Measurements from ENCODE around the gene AGA. TPM values are rescaled to one million over a fixed set of nuclear protein-coding genes. Genes with fewer than 3 reads are reported as not detected.

Gene AGA
- total and polyA plus RNA-seq, 2 donors from 2014 or later = 23.0 to 23.6 TPM

- Histone ChIP-seq H3K27me3 (ENCODE audit: control insufficient read depth, insufficient read depth, low read length) (no peaks in the 10 kb centered on the region), H3K4me3 (ENCODE audit: low read length in 3 of 3) (no peak overlapping the region), H3K36me3 (ENCODE audit: control insufficient read depth in 2 of 3, insufficient read depth in 3 of 3, low read length in 3 of 3) (no peaks in the 10 kb centered on the region), H3K4me1 (ENCODE audit: control insufficient read depth in 2 of 3, insufficient read depth in 2 of 3, low read depth in 1 of 3, low read length in 3 of 3) (no peaks in the 10 kb centered on the region), H3K9ac (ENCODE audit: low read length in 3 of 3) (no peak overlapping the region), H3K9me3 (ENCODE audit: control insufficient read depth in 2 of 3, insufficient read depth in 1 of 3, low read length in 3 of 3) (no peaks in the 10 kb centered on the region), H3K27ac (ENCODE audit: low read depth in 2 of 2, low read length in 2 of 2) (no peak overlapping the region)
- TF ChIP-seq, protein P1, sequence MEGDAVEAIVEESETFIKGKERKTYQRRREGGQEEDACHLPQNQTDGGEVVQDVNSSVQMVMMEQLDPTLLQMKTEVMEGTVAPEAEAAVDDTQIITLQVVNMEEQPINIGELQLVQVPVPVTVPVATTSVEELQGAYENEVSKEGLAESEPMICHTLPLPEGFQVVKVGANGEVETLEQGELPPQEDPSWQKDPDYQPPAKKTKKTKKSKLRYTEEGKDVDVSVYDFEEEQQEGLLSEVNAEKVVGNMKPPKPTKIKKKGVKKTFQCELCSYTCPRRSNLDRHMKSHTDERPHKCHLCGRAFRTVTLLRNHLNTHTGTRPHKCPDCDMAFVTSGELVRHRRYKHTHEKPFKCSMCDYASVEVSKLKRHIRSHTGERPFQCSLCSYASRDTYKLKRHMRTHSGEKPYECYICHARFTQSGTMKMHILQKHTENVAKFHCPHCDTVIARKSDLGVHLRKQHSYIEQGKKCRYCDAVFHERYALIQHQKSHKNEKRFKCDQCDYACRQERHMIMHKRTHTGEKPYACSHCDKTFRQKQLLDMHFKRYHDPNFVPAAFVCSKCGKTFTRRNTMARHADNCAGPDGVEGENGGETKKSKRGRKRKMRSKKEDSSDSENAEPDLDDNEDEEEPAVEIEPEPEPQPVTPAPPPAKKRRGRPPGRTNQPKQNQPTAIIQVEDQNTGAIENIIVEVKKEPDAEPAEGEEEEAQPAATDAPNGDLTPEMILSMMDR (IDR thresholded peaks at IDR 0.05; ENCODE audit: borderline replicate concordance, extremely low read depth, insufficient read depth) = no peak
- FAIRE-seq (no peak), DNase-seq (no peak)
- intact Hi-C loops (cut with DNase I) = no loop called here
Observed at GRCh38 chr4:177391287-177391686, 51.0 kb downstream of the AGA start.

DNA sequence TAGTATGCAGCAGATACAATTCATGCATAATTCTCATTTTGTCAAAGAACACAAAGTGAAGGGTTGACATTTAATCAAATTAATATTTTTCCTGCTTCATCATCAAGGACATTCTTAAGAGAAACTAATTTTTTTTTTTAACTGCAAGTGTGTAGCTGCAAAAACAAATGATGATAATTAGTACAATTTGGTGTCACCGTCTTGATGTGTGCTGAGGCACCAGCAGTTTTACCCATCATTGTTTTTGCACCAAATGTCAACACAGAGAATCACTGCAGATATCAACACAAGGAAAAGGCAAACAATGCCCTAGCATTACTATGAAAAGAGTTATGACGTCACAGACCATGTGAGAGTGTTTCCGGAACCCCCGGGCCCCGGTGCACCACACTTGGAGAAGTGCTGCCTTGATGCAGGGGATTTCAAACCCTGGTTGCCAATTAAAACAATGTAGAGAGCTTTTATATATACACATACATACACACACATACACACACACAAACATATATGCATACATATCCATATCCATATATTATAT lies 55.9 kb downstream of the AGA start:
- Histone ChIP-seq H3K36me3 (ENCODE audit: control insufficient read depth in 2 of 3, insufficient read depth in 3 of 3, low read length in 3 of 3) (no peaks in the 10 kb centered on the region), H3K4me3 (ENCODE audit: low read length in 3 of 3) (no peak overlapping the region), H3K9me3 (ENCODE audit: control insufficient read depth in 2 of 3, insufficient read depth in 1 of 3, low read length in 3 of 3) (no peaks in the 10 kb centered on the region), H3K27me3 (ENCODE audit: control insufficient read depth, insufficient read depth, low read length) (no peaks in the 10 kb centered on the region), H3K4me1 (ENCODE audit: control insufficient read depth in 2 of 3, insufficient read depth in 2 of 3, low read depth in 1 of 3, low read length in 3 of 3) (no peaks in the 10 kb centered on the region), H3K9ac (ENCODE audit: low read length in 3 of 3) (no peak overlapping the region), H3K27ac (ENCODE audit: low read depth in 2 of 2, low read length in 2 of 2) (no peak overlapping the region)
- FAIRE-seq (no peak), DNase-seq (no peak)
- intact Hi-C loops (cut with DNase I) = no loop called here
- TF ChIP-seq, protein P1 (IDR thresholded peaks at IDR 0.05; ENCODE audit: borderline replicate concordance, extremely low read depth, insufficient read depth) = no peak

DNA sequence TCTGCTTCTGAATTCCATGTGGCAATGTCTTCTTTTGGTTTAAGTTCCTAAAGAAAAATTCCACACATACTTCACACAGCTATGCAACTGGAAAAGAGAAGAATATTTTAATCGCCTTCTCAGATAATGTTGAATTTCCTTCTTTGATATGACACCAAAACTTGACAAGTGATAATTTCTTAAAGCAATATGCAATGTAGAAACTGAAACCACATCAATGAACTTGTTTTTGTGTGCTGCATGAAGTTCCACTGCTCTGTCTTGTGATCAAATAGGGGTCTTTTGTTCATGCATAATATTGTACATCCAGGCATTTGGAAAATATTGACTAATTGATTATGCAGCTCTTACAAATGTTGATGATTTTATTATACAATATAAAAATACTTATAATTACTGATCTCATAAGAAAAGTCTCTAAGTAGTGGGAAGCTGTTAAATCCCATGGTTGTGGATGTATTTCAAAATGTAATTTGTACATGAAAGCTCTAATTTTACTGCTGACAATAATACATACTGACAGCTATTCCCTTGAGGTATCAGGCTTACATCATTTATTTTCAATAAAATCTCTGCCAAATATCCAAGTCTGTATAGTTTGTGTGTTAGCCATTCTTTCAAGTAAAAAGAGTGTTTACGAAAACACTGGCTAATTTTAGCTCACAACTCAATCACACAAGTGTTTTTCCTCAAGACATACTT lies 56.5 kb downstream of the AGA start:
- DNase-seq (no peak), FAIRE-seq (no peak)
- Histone ChIP-seq H3K4me3 (ENCODE audit: low read length in 3 of 3) (no peak overlapping the region), H3K27me3 (ENCODE audit: control insufficient read depth, insufficient read depth, low read length) (no peaks in the 10 kb centered on the region), H3K36me3 (ENCODE audit: control insufficient read depth in 2 of 3, insufficient read depth in 3 of 3, low read length in 3 of 3) (no peaks in the 10 kb centered on the region), H3K4me1 (ENCODE audit: control insufficient read depth in 2 of 3, insufficient read depth in 2 of 3, low read depth in 1 of 3, low read length in 3 of 3) (no peaks in the 10 kb centered on the region), H3K27ac (ENCODE audit: low read depth in 2 of 2, low read length in 2 of 2) (no peak overlapping the region), H3K9me3 (ENCODE audit: control insufficient read depth in 2 of 3, insufficient read depth in 1 of 3, low read length in 3 of 3) (no peaks in the 10 kb centered on the region), H3K9ac (ENCODE audit: low read length in 3 of 3) (no peak overlapping the region)
- intact Hi-C loops (cut with DNase I) = no loop called here
- TF ChIP-seq, protein P1 (IDR thresholded peaks at IDR 0.05; ENCODE audit: borderline replicate concordance, extremely low read depth, insufficient read depth) = no peak
